ENCODE measurements around the gene COL6A1. TPM values are rescaled to one million over a fixed set of nuclear protein-coding genes. Genes with fewer than 3 reads are reported as not detected.

COL6A1 gene
- total RNA-seq, 1 experiment from 2014 or later: 19.7 TPM

DNA sequence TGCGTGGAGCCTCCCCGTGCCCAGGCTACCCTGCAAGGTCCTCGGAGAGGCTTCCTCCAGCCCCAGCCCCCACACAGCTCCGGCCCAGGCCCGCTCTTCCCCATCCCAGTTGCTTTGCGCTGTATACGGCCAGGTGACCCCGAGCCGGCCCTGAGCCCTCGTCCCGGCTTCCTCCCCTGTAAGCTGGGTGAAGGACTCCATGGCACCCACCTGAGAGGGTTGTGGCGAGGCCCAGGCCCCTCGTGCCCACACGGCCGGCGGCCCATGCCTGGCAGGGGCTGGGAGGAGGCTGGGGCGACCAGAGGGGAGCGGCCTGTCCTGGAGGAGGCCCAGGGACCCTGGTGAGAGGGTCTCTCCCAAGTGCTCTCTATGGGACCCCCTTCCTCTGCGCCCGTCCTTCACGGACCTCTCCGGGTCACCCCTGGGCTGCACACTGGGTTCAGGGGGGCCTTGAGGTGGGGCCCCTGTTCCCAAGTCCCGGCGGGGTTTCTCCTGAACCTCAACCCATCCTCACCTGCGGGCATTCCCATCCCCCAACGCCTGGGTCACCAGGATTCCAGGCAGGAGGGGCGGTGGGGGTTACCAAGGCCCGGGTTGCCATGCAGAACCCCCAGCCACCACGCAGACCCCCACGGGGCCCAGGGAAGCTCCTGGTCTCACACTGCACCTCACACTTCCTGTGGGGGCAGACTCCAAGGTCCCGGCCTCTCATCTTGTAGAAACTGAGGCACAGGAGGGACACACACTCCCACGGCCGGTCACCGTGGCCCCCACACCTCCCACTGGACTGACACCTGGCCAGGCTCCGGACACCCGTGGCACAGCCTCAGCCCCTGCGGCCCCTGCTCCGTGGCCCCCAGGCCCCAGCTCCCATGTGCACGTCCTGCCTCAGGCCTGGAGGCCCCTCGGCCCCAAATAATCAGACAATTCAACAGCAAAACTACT is 25.2 kb downstream of the COL6A1 start:
- BruUV-seq (replicated peaks): no TSS peak
- Histone ChIP-seq H3K27ac (ENCODE audit: low read depth, low read length, poor library complexity, severe bottlenecking) (no peak overlapping the region), H3K4me1 (ENCODE audit: insufficient read depth, low read length, poor library complexity, severe bottlenecking) (no peaks in the 10 kb centered on the region), H3K9me3 (ENCODE audit: low read depth, low read length, poor library complexity, severe bottlenecking) (no peaks in the 10 kb centered on the region), H3K4me3 (ENCODE audit: low read depth, low read length, poor library complexity, severe bottlenecking) (no peak overlapping the region), H3K36me3 (ENCODE audit: insufficient read depth, low read length, poor library complexity, severe bottlenecking) (no peaks in the 10 kb centered on the region), H3K27me3 (replicated peaks; ENCODE audit: insufficient read depth, low read depth, low read length, poor library complexity) (no peaks in the 10 kb centered on the region)
- intact Hi-C loops (cut with micrococcal nuclease; ENCODE audit: unreplicated experiment): no loop called here
- POLR2A ChIA-PET (ENCODE audit: low non-redundant PET): no interaction called here
- DNase-seq (ENCODE audit: low spot score): no peak
- CTCF ChIA-PET: no interaction called here
- TF ChIP-seq EZH2 (IDR thresholded peaks at IDR 0.05; ENCODE audit: borderline replicate concordance, low read depth, low read length, poor library complexity, severe bottlenecking): no peak
- TF ChIP-seq, protein P1, sequence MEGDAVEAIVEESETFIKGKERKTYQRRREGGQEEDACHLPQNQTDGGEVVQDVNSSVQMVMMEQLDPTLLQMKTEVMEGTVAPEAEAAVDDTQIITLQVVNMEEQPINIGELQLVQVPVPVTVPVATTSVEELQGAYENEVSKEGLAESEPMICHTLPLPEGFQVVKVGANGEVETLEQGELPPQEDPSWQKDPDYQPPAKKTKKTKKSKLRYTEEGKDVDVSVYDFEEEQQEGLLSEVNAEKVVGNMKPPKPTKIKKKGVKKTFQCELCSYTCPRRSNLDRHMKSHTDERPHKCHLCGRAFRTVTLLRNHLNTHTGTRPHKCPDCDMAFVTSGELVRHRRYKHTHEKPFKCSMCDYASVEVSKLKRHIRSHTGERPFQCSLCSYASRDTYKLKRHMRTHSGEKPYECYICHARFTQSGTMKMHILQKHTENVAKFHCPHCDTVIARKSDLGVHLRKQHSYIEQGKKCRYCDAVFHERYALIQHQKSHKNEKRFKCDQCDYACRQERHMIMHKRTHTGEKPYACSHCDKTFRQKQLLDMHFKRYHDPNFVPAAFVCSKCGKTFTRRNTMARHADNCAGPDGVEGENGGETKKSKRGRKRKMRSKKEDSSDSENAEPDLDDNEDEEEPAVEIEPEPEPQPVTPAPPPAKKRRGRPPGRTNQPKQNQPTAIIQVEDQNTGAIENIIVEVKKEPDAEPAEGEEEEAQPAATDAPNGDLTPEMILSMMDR (conservative IDR thresholded peaks at IDR 0.05; ENCODE audit: low read depth, low read length): no peak

DNA sequence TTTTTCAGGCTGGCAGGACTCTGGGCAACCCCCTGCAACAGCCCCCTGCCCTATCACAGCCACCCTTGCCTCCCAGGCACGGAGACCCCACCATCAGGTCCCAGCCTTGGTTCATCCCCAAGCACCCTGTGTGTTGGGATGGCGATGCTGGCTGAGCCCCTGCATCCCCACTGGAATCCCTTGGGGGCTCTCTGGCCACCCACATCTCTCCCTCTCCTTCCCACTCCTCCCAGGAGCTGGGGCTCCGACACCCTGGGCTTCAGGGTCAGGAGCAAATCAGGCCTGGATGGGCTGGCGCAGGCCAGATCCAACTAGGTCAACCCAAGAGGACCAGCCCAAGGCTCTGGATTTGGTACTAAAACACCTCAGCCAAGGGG is 25.9 kb downstream of the COL6A1 start:
- BruUV-seq (replicated peaks): no TSS peak
- Histone ChIP-seq H3K27ac (ENCODE audit: low read depth, low read length, poor library complexity, severe bottlenecking) (no peak overlapping the region), H3K9me3 (ENCODE audit: low read depth, low read length, poor library complexity, severe bottlenecking) (no peaks in the 10 kb centered on the region), H3K27me3 (replicated peaks; ENCODE audit: insufficient read depth, low read depth, low read length, poor library complexity) (no peaks in the 10 kb centered on the region), H3K4me3 (ENCODE audit: low read depth, low read length, poor library complexity, severe bottlenecking) (no peak overlapping the region), H3K36me3 (ENCODE audit: insufficient read depth, low read length, poor library complexity, severe bottlenecking) (no peaks in the 10 kb centered on the region), H3K4me1 (ENCODE audit: insufficient read depth, low read length, poor library complexity, severe bottlenecking) (no peaks in the 10 kb centered on the region)
- DNase-seq (ENCODE audit: low spot score): no peak
- CTCF ChIA-PET: no interaction called here
- POLR2A ChIA-PET (ENCODE audit: low non-redundant PET): no interaction called here
- intact Hi-C loops (cut with micrococcal nuclease; ENCODE audit: unreplicated experiment): no loop called here
- TF ChIP-seq, protein P1 (conservative IDR thresholded peaks at IDR 0.05; ENCODE audit: low read depth, low read length): no peak
- no peak for TF ChIP-seq EZH2 (IDR thresholded peaks at IDR 0.05; ENCODE audit: borderline replicate concordance, low read depth, low read length, poor library complexity, severe bottlenecking)

DNA sequence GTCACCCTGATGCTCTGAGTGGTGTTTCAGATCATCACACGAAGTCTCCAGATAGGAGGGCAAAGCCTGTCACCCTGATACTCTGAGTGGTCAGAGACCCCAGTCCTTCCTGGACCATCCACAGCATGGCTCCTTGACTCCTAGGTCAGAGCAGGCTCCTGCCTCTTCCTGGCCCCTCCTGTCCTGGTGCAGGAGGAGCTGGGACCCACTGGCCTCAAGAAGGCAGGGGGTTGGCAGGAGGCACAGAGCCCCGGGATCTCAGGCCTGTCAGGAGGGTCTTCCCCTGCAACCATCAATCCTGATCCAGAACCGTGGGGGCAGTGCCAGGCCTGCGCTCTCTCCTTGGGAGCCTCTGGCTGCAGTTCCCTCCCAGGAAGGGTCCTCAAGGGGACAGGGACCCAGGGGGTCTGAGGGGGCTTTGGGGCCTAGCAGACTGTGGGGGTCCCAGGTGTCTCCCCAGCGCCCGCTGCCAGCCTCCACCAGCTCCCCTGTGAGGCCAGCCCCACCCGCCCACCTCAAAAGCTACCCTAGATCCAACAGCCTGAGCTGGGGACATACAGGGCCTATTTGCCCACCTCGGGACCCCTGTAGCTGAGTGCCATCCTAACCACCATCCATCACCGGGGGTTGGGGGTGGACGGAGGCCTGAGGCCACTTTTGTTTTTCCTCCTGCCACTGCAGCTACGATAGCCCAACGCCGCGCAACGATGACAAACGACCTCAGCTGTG is 27.5 kb downstream of the COL6A1 start:
- H3K4me1 ChIP-seq (ENCODE audit: insufficient read depth, low read length, poor library complexity, severe bottlenecking): no peaks in the 10 kb centered on the region
- TF ChIP-seq, protein P1 (conservative IDR thresholded peaks at IDR 0.05; ENCODE audit: low read depth, low read length): no peak
- no peak for TF ChIP-seq EZH2 (IDR thresholded peaks at IDR 0.05; ENCODE audit: borderline replicate concordance, low read depth, low read length, poor library complexity, severe bottlenecking)
- H3K4me3 ChIP-seq (ENCODE audit: low read depth, low read length, poor library complexity, severe bottlenecking): no peak overlapping the region
- intact Hi-C loops (cut with micrococcal nuclease; ENCODE audit: unreplicated experiment): no loop called here
- ChIA-PET CTCF (no interaction called here), POLR2A (ENCODE audit: low non-redundant PET) (no interaction called here)
- H3K27ac ChIP-seq (ENCODE audit: low read depth, low read length, poor library complexity, severe bottlenecking): no peak overlapping the region
- H3K27me3 ChIP-seq (replicated peaks; ENCODE audit: insufficient read depth, low read depth, low read length, poor library complexity): no peaks in the 10 kb centered on the region
- H3K36me3 ChIP-seq (ENCODE audit: insufficient read depth, low read length, poor library complexity, severe bottlenecking): no peaks in the 10 kb centered on the region
- DNase-seq (ENCODE audit: low spot score): no peak
- H3K9me3 ChIP-seq (ENCODE audit: low read depth, low read length, poor library complexity, severe bottlenecking): no peaks in the 10 kb centered on the region
- BruUV-seq (replicated peaks): no TSS peak
